ENCODE data around the gene UQCRC1.

GRCh38 chr3:48650723-48651122 lies 41.3 kb upstream of the UQCRC1 start:
- TF ChIP-seq POLR2AphosphoS5 (IDR thresholded peaks at IDR 0.05): no peak
- no peak for TF ChIP-seq CTCF (IDR thresholded peaks at IDR 0.05)
- TF ChIP-seq POLR2A (IDR thresholded peaks at IDR 0.05): no peak

Measured in breast epithelium (tissue), 3 donors.